ENCODE data around the gene CEMIP2. TPM values are rescaled to one million over a fixed set of nuclear protein-coding genes. Genes with fewer than 3 reads are reported as not detected.

CEMIP2 gene
- total RNA-seq, 1 experiment from 2014 or later, result 16.0 TPM

- Histone ChIP-seq H3K4me2 (ENCODE audit: low read length) (no peak overlapping the region), H3K27me3 (ENCODE audit: low read length) (no peaks in the 10 kb centered on the region), H3K4me1 (ENCODE audit: insufficient read depth, low read length) (no peaks in the 10 kb centered on the region), H3K36me3 (ENCODE audit: low read depth, low read length) (no peaks in the 10 kb centered on the region), H3F3A (ENCODE audit: low read length, unreplicated experiment) (no peaks in the 10 kb centered on the region), H3K9ac (ENCODE audit: low read length) (no peak overlapping the region), H3K27ac (ENCODE audit: low read length) (no peak overlapping the region), H3K4me3 (ENCODE audit: low read length) (no peak overlapping the region), H3K79me2 (ENCODE audit: low read length) (no peaks in the 10 kb centered on the region), H3K9me3 (ENCODE audit: low read length) (no peaks in the 10 kb centered on the region), H4K20me1 (ENCODE audit: low read length) (no peaks in the 10 kb centered on the region), H2AFZ (ENCODE audit: low read length) (no peak overlapping the region), H3K9me2 (replicated peaks; ENCODE audit: low read length) (no peaks in the 10 kb centered on the region)
- CTCF ChIA-PET, result no interaction called here
- no TSS peak for BruUV-seq (replicated peaks)
- POLR2A ChIA-PET (ENCODE audit: unreplicated experiment), result no interaction called here
- intact Hi-C loops (cut with micrococcal nuclease), result no loop called here
- DNase-seq (no peak), ATAC-seq (no peak)
- TF ChIP-seq EZH2phosphoT487 (IDR thresholded peaks at IDR 0.05; ENCODE audit: borderline replicate concordance, low read length) (no peak), EZH2 (IDR thresholded peaks at IDR 0.05; ENCODE audit: low read length, unreplicated experiment) (no peak), CTCF (conservative IDR thresholded peaks at IDR 0.05; ENCODE audit: low read depth, low read length) (no peak)
These were observed 33.5 kb upstream of the CEMIP2 start for GRCh38 chr9:71801826-71802225.

GRCh38 chr9:71797266-71797665 is 29.0 kb upstream of the CEMIP2 start:
- POLR2A ChIA-PET (ENCODE audit: unreplicated experiment), result no interaction called here
- H3K9me2 ChIP-seq (replicated peaks; ENCODE audit: low read length), result no peaks in the 10 kb centered on the region
- TF ChIP-seq CTCF (conservative IDR thresholded peaks at IDR 0.05; ENCODE audit: low read depth, low read length), result no peak
- TF ChIP-seq EZH2 (IDR thresholded peaks at IDR 0.05; ENCODE audit: low read length, unreplicated experiment), result no peak
- no peak for TF ChIP-seq EZH2phosphoT487 (IDR thresholded peaks at IDR 0.05; ENCODE audit: borderline replicate concordance, low read length)
- no peak overlapping the region for H2AFZ ChIP-seq (ENCODE audit: low read length)
- no peaks in the 10 kb centered on the region for H3F3A ChIP-seq (ENCODE audit: low read length, unreplicated experiment)
- H3K4me3 ChIP-seq (ENCODE audit: low read length), result no peak overlapping the region
- DNase-seq (no peak), ATAC-seq (no peak)
- CTCF ChIA-PET, result interaction anchor here (0.6 kb wide), 1 partner anchor 114 kb away, joined by 7 read pairs; the partner anchor contains the start of gene C9orf85
- H3K79me2 ChIP-seq (ENCODE audit: low read length), result no peaks in the 10 kb centered on the region
- no peaks in the 10 kb centered on the region for H3K27me3 ChIP-seq (ENCODE audit: low read length)
- no peaks in the 10 kb centered on the region for H4K20me1 ChIP-seq (ENCODE audit: low read length)
- no TSS peak for BruUV-seq (replicated peaks)
- peaks cover 22% of the 10 kb centered on the region for H3K4me1 ChIP-seq (ENCODE audit: insufficient read depth, low read length)
- no peak overlapping the region for H3K9ac ChIP-seq (ENCODE audit: low read length)
- no peak overlapping the region for H3K27ac ChIP-seq (ENCODE audit: low read length)
- no peak overlapping the region for H3K4me2 ChIP-seq (ENCODE audit: low read length)
- H3K9me3 ChIP-seq (ENCODE audit: low read length), result no peaks in the 10 kb centered on the region
- no peaks in the 10 kb centered on the region for H3K36me3 ChIP-seq (ENCODE audit: low read depth, low read length)
- intact Hi-C loops (cut with micrococcal nuclease), result no loop called here

GRCh38 chr9:71796100-71796767 is 27.9 kb upstream of the CEMIP2 start:
- CTCF ChIA-PET, result no interaction called here

More at GRCh38 chr9:71796100-71796767, 27.9 kb upstream of the CEMIP2 start:
- Histone ChIP-seq H3K79me2 (ENCODE audit: low read length) (no peaks in the 10 kb centered on the region), H3K9me2 (replicated peaks; ENCODE audit: low read length) (no peaks in the 10 kb centered on the region), H2AFZ (ENCODE audit: low read length) (no peak overlapping the region), H3K9ac (ENCODE audit: low read length) (no peak overlapping the region), H3K4me3 (ENCODE audit: low read length) (no peak overlapping the region), H3K4me2 (ENCODE audit: low read length) (no peak overlapping the region), H3F3A (ENCODE audit: low read length, unreplicated experiment) (no peaks in the 10 kb centered on the region), H3K27ac (ENCODE audit: low read length) (no peak overlapping the region), H3K9me3 (ENCODE audit: low read length) (no peaks in the 10 kb centered on the region), H4K20me1 (ENCODE audit: low read length) (no peaks in the 10 kb centered on the region), H3K27me3 (ENCODE audit: low read length) (no peaks in the 10 kb centered on the region), H3K4me1 (ENCODE audit: insufficient read depth, low read length) (peaks cover 22% of the 10 kb centered on the region), H3K36me3 (ENCODE audit: low read depth, low read length) (no peaks in the 10 kb centered on the region)
- intact Hi-C loops (cut with micrococcal nuclease), result no loop called here
- POLR2A ChIA-PET (ENCODE audit: unreplicated experiment), result no interaction called here
- ATAC-seq, result no peak
- no peak for TF ChIP-seq EZH2phosphoT487 (IDR thresholded peaks at IDR 0.05; ENCODE audit: borderline replicate concordance, low read length)
- no peak for TF ChIP-seq CTCF (conservative IDR thresholded peaks at IDR 0.05; ENCODE audit: low read depth, low read length)
- no peak for TF ChIP-seq EZH2 (IDR thresholded peaks at IDR 0.05; ENCODE audit: low read length, unreplicated experiment)
- DNase-seq, result no peak
- no TSS peak for BruUV-seq (replicated peaks)
